GM18868 (cell line): ENCODE data around the gene RTF2.
A peak's percentile ranks its signal among the peaks of the same experiment; 100 is the strongest.

Source experiments
- ATAC-seq: cut with Tn5 transposase; IDR thresholded peaks from one replicate; pipeline ENCODE4 v1.9.1; 2021; ENCODE audit warnings: mild to moderate bottlenecking, moderate library complexity; ENCODE audit not compliant: unreplicated experiment

The RTF2 gene

DNA sequence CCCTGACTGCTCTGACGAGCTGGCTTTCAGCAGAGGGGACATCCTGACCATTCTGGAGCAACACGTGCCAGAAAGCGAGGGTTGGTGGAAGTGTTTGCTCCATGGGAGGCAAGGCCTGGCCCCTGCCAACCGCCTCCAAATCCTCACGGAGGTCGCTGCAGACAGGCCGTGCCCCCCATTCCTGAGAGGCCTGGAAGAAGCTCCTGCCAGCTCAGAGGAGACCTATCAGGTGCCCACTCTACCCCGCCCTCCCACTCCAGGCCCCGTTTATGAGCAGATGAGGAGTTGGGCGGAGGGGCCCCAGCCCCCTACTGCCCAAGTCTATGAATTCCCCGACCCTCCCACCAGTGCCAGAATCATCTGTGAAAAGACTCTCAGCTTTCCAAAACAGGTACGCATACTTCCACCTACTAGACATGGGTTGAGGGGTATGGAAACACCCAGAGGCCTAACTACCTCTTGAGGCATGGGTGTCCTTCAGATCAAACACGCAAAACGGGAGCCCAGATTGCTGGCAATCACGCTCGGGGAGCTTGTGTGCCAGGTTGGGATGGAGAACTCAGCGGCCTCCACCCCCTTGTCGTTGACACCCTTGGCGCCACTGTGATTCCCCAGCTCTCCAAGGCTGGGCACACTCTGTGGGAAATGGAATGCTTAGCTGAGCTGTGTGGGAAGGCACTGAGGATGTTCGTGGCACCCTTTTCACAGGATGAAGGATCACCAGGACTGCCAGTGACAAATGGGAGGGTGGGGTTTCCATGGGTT is 31.0 kb upstream of the RTF2 start:
- no peak for ATAC-seq

DNA sequence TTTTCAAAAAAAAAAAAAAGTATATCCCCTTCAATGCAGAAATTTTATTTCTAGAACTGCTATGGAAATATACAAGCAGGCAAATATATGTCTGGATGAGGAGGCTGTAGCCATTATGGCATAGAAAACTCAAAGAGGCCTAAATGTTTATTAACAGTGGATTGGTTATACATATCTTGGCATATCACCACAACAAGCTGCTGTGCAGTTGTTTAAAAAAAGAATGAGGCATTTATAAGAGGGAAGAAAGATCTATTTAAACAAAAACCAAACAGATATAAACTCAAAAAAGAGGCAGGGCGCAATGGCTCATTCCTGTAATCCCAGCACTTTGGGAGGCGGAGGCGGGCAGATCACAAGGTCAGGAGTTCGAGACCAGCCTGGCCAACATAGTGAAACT is 30.1 kb upstream of the RTF2 start:
- ATAC-seq = no peak

DNA sequence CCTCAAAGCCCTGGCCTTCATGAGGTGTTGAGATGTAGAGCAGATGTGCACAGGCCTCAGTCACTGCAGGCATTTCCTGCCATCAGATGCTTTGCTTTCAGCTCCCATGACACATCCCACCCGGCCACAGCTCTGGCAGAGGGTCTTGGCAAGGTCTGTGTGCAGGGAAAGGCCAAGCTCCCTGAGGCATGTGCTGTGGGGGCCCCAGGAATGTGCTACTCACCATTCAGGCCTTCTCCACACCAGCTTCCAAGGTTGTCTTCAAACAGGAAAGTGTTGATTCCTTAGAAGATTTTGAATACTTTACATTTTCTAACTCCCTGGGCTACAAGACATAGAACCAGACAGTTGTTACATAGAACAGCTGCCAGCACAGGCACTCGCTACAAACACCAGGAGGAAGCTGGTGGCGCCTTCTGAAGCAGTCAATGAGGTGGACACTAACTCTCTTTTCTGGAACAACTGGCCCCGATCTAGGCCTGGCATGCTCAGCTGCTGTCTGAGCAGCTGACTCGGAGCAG is 28.6 kb upstream of the RTF2 start:
- no peak for ATAC-seq

DNA sequence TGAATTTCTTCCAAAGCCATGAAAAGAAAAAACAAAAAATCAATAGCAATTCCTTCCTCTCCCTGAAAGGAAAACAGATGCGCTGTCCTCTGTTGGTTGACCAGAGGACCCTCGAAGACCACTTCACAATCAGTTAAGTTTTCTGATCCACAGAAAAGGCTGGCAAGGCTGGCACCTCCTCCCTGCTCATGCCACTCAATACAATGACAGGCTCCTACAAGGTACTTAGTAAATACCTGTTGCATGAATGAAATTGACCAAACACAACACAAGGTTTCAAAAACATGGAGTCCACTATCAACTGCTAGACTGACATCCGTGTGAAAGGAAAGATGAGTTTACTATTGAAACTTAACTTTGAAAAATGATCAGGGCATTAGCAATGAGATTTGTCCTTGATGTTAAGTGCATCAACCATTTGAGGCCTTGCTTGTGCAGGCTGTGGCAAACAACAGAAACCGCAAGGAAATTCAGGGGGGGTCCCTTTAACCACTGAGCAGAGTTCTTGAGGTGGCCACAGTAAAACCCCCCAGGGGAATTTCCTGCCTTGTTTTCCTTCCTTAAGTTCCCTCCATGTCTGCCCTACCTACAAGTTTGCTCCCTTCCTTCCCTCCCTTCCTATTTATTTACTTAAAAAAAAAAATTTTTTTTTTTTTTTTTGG is 27.9 kb upstream of the RTF2 start:
- ATAC-seq = peak; percentile 86

DNA sequence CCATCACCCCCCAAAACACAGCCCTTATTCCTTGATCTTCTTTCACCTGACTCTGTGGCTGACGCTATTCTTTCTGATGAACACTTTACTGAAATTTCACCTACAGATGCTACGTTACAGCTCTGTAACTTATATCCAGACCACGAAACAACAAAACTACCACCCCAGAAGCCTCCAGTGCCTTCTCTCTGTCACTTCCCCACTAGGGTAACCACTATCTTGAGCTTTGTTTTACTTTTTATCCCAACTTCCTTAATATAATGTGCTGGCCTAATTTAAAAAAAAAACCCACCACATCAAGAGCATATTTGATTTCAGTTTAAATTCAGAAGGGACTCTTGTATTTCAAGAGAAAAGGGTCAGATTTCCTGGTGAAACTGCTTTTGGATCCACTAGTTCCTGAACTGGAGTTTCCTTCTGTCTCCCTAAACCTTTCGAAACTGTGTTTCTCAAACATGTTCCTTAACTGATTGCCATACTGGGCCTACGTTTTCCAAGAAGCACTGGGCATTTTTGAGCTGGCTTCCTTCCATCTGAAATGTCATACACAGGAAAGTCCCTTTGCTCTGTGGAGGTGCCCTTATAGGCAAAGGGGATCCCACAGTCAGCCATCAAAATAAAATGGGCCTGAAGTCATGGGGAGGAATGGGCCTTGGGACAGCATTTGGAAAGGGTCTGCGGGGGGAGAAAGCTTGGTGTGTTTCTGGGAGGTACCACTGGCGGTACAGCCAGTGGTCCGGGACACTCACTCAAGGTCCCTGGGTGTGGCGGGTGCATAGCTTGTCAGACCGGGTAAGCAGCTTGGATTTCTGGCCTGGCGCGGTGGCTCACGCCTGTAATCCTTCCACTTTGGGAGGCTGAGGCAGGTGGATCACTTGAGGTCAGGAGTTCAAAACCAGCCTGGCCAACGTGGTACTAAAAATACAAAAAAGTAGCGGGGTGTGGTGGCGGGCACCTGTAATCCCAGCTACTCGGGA is 25.8 kb upstream of the RTF2 start:
- ATAC-seq = no peak

DNA sequence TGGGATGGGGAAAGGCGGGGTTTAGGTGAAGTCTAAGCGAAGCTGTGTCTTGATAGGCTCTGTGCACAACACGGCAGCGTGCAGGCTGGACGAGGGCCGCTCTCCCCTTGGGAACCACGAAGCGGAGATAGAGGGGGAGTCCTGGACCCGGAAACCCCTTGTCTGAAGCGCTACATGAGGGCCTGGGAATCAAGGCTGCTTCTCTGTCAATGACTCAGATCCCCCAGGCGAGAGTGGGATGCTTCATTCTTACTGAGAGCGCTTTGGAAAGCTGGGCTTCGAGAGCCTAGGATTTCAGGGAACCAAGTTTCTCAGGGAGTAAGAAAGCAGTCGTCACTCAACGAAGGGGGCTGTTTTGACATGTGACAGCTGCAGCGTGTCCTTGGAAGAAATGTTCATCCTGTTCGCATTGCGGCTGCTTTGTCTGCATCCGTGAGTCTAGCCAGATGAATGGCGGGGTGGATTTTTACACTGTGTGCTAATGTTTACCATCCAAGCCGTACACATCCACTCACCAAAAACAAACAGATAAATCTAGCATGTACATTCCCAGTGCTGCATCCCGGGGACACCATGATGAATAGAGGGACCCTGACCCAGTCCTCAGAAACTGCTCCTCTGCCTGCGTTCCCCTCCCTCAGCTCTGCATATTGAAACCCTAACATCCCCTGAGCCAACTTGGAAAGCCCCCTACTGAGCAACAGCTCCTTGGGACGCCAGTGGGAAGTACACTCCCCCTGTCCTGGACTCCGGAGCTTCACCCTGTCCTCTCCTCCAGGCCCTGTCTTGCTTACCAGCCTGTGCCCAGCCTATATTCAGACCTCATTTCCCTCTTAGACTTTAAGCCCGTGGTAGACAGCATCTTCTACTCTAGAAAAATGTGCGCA is 24.5 kb upstream of the RTF2 start:
- no peak for ATAC-seq

DNA sequence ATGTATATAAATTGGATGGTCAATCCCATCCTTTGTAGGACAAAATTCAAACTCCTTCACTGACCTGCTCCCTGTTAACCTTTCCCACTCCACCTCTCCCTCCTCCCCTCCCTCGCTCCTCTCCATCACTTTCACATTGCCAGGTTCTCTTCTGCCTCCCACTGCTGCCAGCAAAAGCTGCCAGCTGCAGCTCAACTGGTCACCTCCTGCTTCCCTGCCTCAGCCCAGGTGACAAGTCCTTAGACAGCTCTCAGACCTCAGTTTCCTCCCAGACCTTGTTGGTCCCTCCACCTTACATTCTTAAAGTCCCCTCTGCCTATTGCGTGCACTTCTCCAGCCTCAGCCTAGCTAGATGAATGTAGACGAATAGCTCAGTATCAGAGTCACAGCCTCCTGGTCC is 23.3 kb upstream of the RTF2 start:
- ATAC-seq = no peak

DNA sequence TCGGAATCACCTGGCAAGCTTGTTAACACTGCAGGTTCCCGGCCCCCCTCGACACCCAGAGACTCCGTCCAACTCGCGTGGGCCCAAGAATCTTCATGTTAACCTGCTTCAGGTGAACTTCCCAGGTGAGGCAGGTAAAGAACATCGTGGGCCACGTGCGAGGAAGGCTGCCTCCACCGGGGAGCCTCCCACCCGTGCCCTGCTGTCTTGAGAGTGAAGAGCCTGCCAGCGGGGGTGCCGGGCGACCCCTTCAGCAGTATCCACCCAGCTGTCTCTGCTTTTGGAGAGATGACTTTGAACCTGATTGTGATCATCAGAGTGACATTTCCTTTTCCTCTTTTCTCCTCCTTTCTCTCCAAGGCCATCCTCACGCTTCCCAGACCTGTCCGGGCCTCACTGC is 22.9 kb upstream of the RTF2 start:
- ATAC-seq = no peak

DNA sequence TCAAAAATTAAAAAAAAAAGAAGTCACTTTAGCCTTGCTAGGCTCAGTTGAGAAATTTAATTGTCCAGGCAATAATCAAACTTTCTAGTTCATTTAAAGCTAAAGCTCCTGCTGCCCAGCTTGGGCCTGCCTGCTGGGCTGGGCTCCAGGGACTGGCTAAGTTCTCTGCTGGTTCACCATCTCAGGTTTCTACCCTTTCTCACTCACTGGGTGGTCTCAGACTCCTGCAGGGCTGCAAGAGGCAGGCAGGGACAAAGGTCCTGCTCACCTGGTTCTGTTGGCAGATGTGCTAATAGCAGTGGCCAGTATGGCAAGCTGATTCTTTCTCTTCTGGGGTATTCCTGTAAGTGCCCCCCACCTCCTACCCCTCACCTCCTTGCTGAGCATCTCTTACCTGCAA is 21.2 kb upstream of the RTF2 start:
- ATAC-seq = no peak

DNA sequence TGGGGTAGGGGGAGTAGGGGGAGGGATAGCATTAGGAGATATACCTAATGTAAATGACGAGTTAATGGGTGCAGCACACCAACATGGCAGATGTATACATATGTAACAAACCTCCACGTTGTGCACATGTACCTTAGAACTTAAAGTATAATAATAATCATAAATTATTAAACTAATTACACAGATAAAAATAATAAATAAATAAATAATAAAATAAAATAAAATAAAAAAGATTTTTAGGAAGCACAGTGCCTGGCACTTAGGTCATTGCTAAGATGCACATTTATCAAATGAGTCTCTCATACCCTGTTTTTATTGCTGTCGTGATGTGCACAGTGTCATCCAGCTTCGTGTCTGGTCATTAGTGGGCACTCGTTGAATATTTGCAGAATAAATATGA is 19.0 kb upstream of the RTF2 start:
- ATAC-seq = no peak

DNA sequence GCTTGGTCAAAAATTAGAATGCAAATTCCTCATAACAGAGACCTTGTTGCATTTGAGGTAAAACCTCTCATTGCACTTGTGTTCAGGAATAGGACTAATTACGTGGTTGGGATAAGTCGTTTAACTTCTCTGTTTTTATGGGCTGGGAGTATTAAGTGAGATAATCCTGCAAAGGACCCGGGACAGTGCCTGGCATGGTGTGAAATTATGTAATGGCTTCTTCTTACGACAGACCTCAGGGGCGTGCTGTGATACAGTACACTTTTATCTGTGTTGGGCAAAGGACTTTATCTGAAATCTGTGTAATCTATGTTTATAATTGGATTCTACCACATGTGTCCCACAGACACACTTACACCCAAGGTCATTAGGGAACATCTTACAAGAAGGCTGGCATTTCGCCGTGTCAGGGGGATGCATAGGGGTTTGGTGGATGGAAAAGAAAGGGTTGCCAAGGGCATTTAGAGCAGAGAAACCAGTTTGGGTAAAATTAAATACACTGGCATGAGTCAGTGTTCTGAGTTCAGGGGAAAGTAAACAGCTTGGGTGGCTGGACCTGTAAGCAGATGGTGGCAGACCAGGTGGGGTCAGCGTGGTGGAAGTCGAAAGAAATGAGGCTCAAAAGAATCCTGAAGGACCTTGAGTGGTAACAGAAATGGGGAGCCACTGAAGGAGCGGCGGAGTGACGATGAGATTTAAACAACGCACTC is 17.2 kb upstream of the RTF2 start:
- ATAC-seq = no peak

DNA sequence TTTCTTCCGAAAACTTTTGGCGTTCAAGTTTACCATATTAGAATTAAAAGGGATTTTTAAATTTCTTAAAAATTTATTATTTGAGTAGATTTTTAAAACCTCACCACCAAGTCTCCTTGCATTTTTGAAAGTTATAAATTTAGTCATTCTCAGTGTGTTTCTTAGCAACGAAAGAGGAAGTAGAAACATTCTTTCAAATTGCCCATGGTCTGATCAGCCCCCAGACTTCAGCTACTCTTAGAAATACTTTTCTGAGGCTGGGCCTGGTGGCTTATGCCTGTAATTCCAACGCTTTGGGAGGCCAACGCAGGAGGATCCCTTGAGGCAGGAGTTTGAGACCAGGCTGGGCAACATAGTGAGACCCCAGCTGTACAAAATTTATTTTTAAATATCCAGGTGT is 15.1 kb upstream of the RTF2 start:
- peak; percentile 74 for ATAC-seq

DNA sequence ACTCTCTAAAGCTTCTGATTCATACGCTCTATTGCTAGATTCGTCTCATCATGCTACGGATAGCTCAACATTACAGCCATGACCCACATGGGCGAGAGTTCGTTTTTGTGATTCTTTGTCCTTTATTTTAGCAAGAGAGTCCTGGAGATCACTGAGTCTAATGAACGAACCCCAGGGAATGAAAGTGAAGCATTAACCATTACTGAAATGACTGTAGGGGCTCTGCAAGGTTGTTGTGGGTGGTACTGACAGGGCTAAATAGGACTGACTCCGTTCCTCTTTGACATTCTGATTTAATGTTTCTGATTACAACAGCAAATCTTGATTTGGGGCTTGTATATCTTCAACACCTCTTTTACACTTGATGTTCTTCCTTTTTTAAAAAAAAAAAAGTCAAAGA is 13.7 kb upstream of the RTF2 start:
- peak; percentile 96 for ATAC-seq

DNA sequence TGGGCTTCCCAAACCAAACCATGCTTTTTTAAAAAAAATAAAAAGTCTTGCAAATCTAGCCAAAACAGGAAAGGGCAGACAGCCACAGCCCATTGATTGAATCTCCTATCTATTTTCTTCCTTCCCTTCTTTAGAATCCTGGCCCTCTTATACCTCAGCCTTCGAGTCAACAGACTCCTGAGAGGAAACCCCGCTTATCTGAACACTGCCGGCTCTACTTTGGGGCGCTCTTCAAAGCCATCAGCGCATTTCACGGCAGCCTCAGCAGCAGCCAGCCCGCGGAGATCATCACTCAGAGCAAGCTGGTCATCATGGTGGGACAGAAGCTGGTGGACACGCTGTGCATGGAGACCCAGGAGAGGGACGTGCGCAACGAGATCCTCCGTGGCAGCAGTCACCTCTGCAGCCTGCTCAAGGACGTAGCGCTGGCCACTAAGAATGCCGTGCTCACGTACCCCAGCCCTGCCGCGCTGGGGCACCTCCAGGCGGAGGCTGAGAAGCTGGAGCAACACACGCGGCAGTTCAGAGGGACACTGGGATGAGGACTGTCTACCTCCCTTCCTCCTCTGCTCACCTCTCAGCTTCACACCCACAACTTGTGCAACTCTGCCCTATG is 10.1 kb upstream of the RTF2 start:
- no peak for ATAC-seq

DNA sequence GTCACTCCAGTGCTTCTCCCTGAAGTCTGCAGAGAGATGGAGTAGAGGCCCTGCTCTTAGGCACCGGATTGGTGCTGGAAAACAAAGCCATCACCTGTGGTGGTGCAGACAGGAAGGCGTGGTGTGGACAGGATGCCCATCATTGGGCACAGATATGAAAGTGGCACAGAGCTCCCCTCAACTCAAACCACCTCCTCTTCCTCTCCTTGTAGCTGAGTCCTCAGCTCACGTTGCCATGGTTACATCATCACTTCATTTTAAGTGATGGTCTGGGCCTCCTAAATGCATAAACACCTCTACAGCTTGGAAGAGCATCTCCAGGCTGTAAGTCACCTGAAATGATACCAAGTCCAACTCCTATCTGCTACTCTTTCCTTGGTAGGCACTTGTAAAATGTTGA is 8.0 kb upstream of the RTF2 start:
- ATAC-seq = no peak

DNA sequence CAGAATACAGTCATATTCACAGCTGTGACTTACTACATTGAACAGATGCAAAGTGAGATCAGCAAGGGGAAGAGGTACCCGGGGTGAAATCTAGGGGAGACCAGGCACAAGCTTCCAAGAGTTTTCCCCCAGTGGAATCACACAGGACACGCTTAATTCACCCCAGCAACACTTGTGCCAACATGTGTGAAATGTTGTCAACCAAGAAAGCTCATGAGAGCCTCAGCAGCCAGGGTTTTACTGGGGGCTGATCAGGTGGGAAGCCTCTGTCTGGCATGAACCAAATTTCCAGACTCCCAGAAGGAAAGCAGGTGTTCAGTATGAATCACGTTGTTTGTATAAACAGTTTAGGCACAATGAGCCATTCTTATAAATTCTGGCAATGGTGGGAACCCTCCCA is 6.9 kb upstream of the RTF2 start:
- no peak for ATAC-seq

DNA sequence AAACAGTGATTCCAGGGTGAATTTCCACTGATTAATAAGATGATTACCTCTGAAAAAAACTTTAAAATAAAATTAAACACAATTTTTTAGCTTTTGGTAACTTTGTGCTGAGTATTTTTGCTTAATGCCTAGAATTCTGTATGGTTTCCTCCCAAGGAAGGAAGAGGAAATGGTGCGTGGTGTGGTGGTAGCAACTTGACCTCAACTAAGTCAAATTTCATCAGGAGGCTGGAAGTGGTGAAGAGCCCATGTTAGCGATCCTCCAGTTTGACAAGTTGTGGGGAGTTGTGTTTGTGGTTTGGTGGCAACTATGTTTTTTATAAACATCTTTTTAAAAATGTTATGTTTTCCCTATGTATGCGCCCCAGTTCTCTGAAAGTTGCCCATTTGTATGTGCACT is 5.0 kb upstream of the RTF2 start:
- ATAC-seq = no peak

DNA sequence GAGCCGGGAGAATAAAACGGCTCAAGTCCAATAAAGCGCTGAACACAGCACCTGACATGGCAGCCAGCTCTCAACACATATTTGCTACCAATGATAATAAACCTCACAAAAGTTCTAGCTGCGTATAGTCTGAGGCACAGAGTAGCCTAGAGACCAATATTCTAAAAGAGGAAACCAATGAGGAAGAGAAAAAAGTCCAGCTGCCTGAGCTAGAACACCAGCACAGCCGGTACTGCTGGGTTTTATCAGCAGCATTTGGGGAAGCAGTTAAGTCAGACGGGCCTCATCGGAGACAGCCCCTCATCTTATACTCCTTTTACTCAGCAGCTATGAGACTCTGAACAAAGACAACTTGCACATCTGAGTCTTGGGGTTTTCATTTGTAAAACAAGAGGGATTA is 2.4 kb upstream of the RTF2 start:
- peak; percentile 39 for ATAC-seq

DNA sequence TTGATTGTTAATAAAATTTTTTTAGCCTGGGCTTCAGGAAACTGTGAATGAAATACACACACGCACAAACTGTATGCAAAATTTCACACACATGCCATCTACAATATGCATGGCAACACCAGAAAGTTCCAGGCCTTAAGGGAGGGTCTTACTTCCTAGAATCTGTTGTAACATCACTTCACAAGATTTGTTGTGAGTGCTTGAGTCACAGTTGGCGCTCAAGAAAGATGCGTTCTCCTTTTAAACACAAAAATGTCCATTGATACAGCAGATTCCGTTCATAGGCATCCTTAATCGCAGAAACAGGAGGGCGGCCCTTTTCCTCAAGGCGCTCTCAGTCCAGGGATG is 485 bp upstream of the RTF2 start:
- peak; percentile 1 for ATAC-seq

DNA sequence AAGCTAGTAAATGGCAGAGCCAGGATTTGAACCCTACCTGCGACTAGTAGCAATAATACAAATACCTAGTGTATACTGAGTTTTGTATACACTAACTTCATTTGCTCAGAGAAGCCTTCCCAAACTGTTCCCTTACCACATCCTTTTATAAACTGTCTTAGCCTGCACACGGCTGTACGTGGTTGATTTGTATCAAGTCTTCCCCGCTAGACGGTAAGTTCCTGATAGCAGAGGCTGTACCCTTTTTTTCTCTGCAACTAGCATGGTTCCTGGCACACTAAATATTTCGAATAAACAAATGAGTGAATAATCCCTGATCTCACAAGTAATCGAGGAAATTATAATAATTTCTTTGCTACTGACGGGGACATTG is 636 bp downstream of the RTF2 start:
- ATAC-seq = no peak
